Heart right ventricle (tissue), 16 donors: Measurements from ENCODE around the gene SLC2A9. TPM values are rescaled to one million over a fixed set of nuclear protein-coding genes. Genes with fewer than 3 reads are reported as not detected.
A peak's percentile ranks its signal among the peaks of the same experiment; 100 is the strongest.

ENCODE experiments used
- ATAC-seq, 8 donors: fragments of 200-7000 bp; cut with Tn5 transposase; one replicate each; pipeline ENCODE4 v1.9.1; 2020; ENCODE audit warnings: mild to moderate bottlenecking in 8 of 8, moderate library complexity in 8 of 8, moderate number of reproducible peaks in 1 of 8
- DNase-seq, 2 donors: peaks; one replicate each; pipeline ENCODE4 v3.0.0-alpha.2; 2020
- H3K27ac ChIP-seq, 10 donors: fragments of 200-600 bp; sonication (generic) in 2 of 10; one replicate each; pipeline versions ENCODE4 v1.5.0 to v1.8.0; 2020 to 2022; ENCODE audit warnings: mild to moderate bottlenecking in 3 of 10
- H3K27me3 ChIP-seq, 7 donors: fragments of 200-600 bp; one replicate each; pipeline ENCODE4 v1.8.0; 2021 to 2022; ENCODE audit warnings: mild to moderate bottlenecking in 2 of 7
- H3K36me3 ChIP-seq, 9 donors: fragments of 200-600 bp; sonication (generic) in 1 of 9; one replicate each; pipeline versions ENCODE4 v1.5.0 to v1.8.0; 2020 to 2022; ENCODE audit warnings: mild to moderate bottlenecking in 2 of 9
- H3K4me1 ChIP-seq, 9 donors: fragments of 200-600 bp; sonication (generic) in 1 of 9; one replicate each; pipeline versions ENCODE4 v1.5.0 to v1.8.0; 2020 to 2022; ENCODE audit warnings: mild to moderate bottlenecking in 4 of 9
- H3K4me3 ChIP-seq, 10 donors: fragments of 200-600 bp; sonication (generic) in 2 of 10; one replicate each; pipeline versions ENCODE4 v1.5.0 to v1.8.0; 2020 to 2022; ENCODE audit warnings: mild to moderate bottlenecking in 7 of 10, moderate library complexity in 2 of 10
- H3K9me3 ChIP-seq, 11 donors: fragments of 200-600 bp in 10 of 11; sonication (generic) in 2 of 11; one replicate each; pipeline versions ENCODE4 v1.5.0 to v1.8.0; 2013 to 2022; ENCODE audit warnings: mild to moderate bottlenecking in 2 of 11, control low read depth in 1 of 11, moderate library complexity in 1 of 11
- CTCF ChIP-seq, 9 donors: fragments of 200-600 bp; sonication (generic) in 2 of 9; IDR thresholded peaks; one replicate each; pipeline versions ENCODE4 v1.5.0 to v1.8.0; 2021 to 2022; ENCODE audit warnings: antibody characterized with exemption in 9 of 9, mild to moderate bottlenecking in 5 of 9, moderate library complexity in 1 of 9
- WGBS, 2 donors: extraction: QIAGEN DNeasy Blood & Tissue Kit; methylation state at CpG; one replicate each; pipeline ENCODE4 v1.1.7; 2013; ENCODE audit warnings: inconsistent platforms in 1 of 2; 5-methylcytosine and 5-hydroxymethylcytosine counted together
- intact Hi-C, 10 donors: fragments of 100-400 bp; cut with DNase I; formaldehyde crosslinking; loops; one replicate each; pipeline versions ENCODE4 v1.11.1 to v1.14.2; 2022
- polyA plus RNA-seq, 2 donors: library from polyadenylated mRNA; stranded (reverse); fragments of 200-250 nt; gene quantifications; one replicate each; pipeline ENCODE4 v1.2.3, GENCODE V29; 2013
- total RNA-seq, 10 donors: library from RNA; stranded (reverse); fragmentation: NEBNext Ultra II Directional in 3 of 10; extraction: Animal tissue kit (Norgen Biotek cat#: 25700) in 3 of 10; gene quantifications; one replicate each; pipeline versions ENCODE4 v1.2.1 to v1.2.4, GENCODE V29; 2021 to 2023
- donor health status: Arrhythmogenic right ventricular cardiomyopathy.
- donor health status: ischemic (EF 13 %, LVEDD 7.1; RV severe dilation, severe dysfunction).
- donor health status: healthy with polysubstance abuse.
- donor health status: DM: no; HTN: yes; CAD: no.
- donor health status: DM: no; HTN: no; CAD: no.
- donor health status: ischemic (EF 25% LVEDD 6.9; RV normal size, moderate dysfunction).
- donor health status: ischemic (EF 25% LVEDD 5.7; RV mildly dilated, moderate dysfunction).
- donor health status: healthy.
- donor health status: DM: yes; HTN: yes; CAD: no.
- donor health status: Ischemic cardiomyopathy.
- donor health status: ischemic (EF 35%, LVEDD 5.7; RV mildly dilated, moderate dysfunction).
- donor health status: nonischemic (EF 11% LVEDD 7.7; RV severe dilation, severe dysfunction).
- donor health status: DM: yes; HTN: yes; CAD: no.
- donor health status: PGD.
- donor health status: ischemic (EF 29% LVEDD 5.4; RV normal size, mild dysfunction).
- donor health status: nonischemic (EF 23%, LVEDD 6.1; RV moderate dilation, normal function).

SLC2A9 gene
- total and polyA plus RNA-seq, 12 donors = 3.1 to 10.9 (median 5.5) TPM

- intact Hi-C loops = no loop called here
- WGBS, 2 donors = 72 to 79% methylated on average over 6 of the region's 6 CpGs
- H3K27me3 ChIP-seq = no peaks in the 10 kb centered on the region
- DNase-seq (no peak), ATAC-seq (peak in 1 of 8 donors; percentile 12)
- no peak for TF ChIP-seq CTCF (IDR thresholded peaks at IDR 0.05)
- H3K4me3 ChIP-seq = no peak overlapping the region
- H3K36me3 ChIP-seq = no peaks in the 10 kb centered on the region
- H3K9me3 ChIP-seq = peaks cover 0 to 31% (median 10%) of the 10 kb centered on the region in 11 donors
- H3K4me1 ChIP-seq = no peaks in the 10 kb centered on the region
- H3K27ac ChIP-seq = no peak overlapping the region
These were observed 161.5 kb downstream of the SLC2A9 start for GRCh38 chr4:9859810-9860209.

- ATAC-seq = no peak
- no peaks in the 10 kb centered on the region for H3K36me3 ChIP-seq
- no peak for DNase-seq
- TF ChIP-seq CTCF (IDR thresholded peaks at IDR 0.05) = no peak
- H3K4me3 ChIP-seq = no peak overlapping the region
- H3K4me1 ChIP-seq = no peaks in the 10 kb centered on the region
- peaks cover 0 to 16% (median 0%) of the 10 kb centered on the region in 11 donors for H3K9me3 ChIP-seq
- H3K27ac ChIP-seq = no peak overlapping the region
- 92 to 96% methylated on average over 2 of the region's 2 CpGs for WGBS, 2 donors
- H3K27me3 ChIP-seq = no peaks in the 10 kb centered on the region
- intact Hi-C loops = no loop called here
These were observed 171.8 kb downstream of the SLC2A9 start for GRCh38 chr4:9849538-9849920.

GRCh38 chr4:9847968-9848748 lies 173.1 kb downstream of the SLC2A9 start:
- DNase-seq (no peak), ATAC-seq (no peak)
- Histone ChIP-seq H3K27ac (no peak overlapping the region), H3K4me1 (no peaks in the 10 kb centered on the region), H3K27me3 (no peaks in the 10 kb centered on the region), H3K9me3 (peaks cover 0 to 2% (median 0%) of the 10 kb centered on the region in 11 donors), H3K36me3 (no peaks in the 10 kb centered on the region), H3K4me3 (no peak overlapping the region)
- WGBS, 2 donors = 83 to 84% methylated on average over 5 of the region's 5 CpGs
- TF ChIP-seq CTCF (IDR thresholded peaks at IDR 0.05) = no peak
- intact Hi-C loops = no loop called here

GRCh38 chr4:9845791-9846493 lies 175.4 kb downstream of the SLC2A9 start:
- Histone ChIP-seq H3K9me3 (peaks cover 0 to 16% (median 9%) of the 10 kb centered on the region in 11 donors), H3K4me1 (no peaks in the 10 kb centered on the region), H3K27me3 (no peaks in the 10 kb centered on the region), H3K36me3 (no peaks in the 10 kb centered on the region), H3K27ac (no peak overlapping the region), H3K4me3 (no peak overlapping the region)
- 90 to 92% methylated on average over 9 of the region's 9 CpGs for WGBS, 2 donors
- intact Hi-C loops = no loop called here
- DNase-seq (no peak), ATAC-seq (no peak)
- no peak for TF ChIP-seq CTCF (IDR thresholded peaks at IDR 0.05)
